Measurements from ENCODE around the gene MAP3K3.

MAP3K3 gene

GRCh38 chr17:63646488-63646806 is 24.2 kb downstream of the MAP3K3 start:
- no peak for TF ChIP-seq CTCF (IDR thresholded peaks at IDR 0.05)

- no peak for TF ChIP-seq CTCF (IDR thresholded peaks at IDR 0.05)
Observed at GRCh38 chr17:63647065-63647725, 25.0 kb downstream of the MAP3K3 start.

GRCh38 chr17:63647936-63648335 is 25.7 kb downstream of the MAP3K3 start:
- no peak for TF ChIP-seq CTCF (IDR thresholded peaks at IDR 0.05)

GRCh38 chr17:63649813-63650212 is 27.6 kb downstream of the MAP3K3 start:
- no peak for TF ChIP-seq CTCF (IDR thresholded peaks at IDR 0.05)

- TF ChIP-seq CTCF (IDR thresholded peaks at IDR 0.05), result no peak
Observed at GRCh38 chr17:63652106-63652505, 29.9 kb downstream of the MAP3K3 start.

- no peak for TF ChIP-seq CTCF (IDR thresholded peaks at IDR 0.05)
Observed at GRCh38 chr17:63653050-63653449, 30.8 kb downstream of the MAP3K3 start.

GRCh38 chr17:63657786-63658185 is 35.6 kb downstream of the MAP3K3 start:
- TF ChIP-seq CTCF (IDR thresholded peaks at IDR 0.05), result no peak

GRCh38 chr17:63658366-63658765 is 36.1 kb downstream of the MAP3K3 start:
- no peak for TF ChIP-seq CTCF (IDR thresholded peaks at IDR 0.05)
